Stimulated activated CD4-positive, alpha-beta T cell treated with anti-CD3 and anti-CD28 coated beads, Interleukin-1b, Interleukin-23, amount 100 ng/mL, for 24 hours (primary cell): ENCODE results near the gene PRR15L.
"Not testable (repeated sequence)": the region's sequence is repeated elsewhere in the genome, so short reads cannot be mapped to it uniquely, and the experiment has no call there.

Source experiments
- DNase-seq, 4 experiments: peaks; one replicate each; pipeline ENCODE4 v3.0.0-alpha.2; 2020; ENCODE audit warnings: low read depth in 4 of 4, low spot score in 1 of 4

The PRR15L gene

GRCh38 chr17:47989159-47989558 is 31.5 kb upstream of the PRR15L start:
- DNase-seq: no peak

GRCh38 chr17:47988445-47988844 is 30.8 kb upstream of the PRR15L start:
- DNase-seq: not testable (repeated sequence)

- DNase-seq: no peak
Measured at GRCh38 chr17:47987240-47987835, 29.7 kb upstream of the PRR15L start.

DNA sequence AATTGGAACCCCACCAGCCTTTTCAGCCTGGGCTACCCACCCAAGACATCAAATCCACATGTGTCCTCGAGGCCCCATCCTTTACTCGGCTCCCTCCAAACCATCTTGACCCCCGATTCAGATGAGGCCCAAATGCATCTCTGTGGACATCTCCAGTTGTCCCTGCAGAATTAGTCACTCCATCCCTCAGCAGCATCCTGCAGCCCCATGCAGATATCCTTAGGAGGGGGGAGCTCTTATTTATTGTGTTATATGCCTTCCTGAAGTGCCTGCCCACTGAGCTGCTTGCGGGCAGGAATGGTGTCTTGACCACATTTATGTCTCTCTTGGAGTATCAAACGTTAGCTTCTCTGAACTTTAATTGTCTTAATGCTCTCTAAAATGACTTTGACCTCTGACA is 28.8 kb upstream of the PRR15L start:
- DNase-seq: no peak

DNA sequence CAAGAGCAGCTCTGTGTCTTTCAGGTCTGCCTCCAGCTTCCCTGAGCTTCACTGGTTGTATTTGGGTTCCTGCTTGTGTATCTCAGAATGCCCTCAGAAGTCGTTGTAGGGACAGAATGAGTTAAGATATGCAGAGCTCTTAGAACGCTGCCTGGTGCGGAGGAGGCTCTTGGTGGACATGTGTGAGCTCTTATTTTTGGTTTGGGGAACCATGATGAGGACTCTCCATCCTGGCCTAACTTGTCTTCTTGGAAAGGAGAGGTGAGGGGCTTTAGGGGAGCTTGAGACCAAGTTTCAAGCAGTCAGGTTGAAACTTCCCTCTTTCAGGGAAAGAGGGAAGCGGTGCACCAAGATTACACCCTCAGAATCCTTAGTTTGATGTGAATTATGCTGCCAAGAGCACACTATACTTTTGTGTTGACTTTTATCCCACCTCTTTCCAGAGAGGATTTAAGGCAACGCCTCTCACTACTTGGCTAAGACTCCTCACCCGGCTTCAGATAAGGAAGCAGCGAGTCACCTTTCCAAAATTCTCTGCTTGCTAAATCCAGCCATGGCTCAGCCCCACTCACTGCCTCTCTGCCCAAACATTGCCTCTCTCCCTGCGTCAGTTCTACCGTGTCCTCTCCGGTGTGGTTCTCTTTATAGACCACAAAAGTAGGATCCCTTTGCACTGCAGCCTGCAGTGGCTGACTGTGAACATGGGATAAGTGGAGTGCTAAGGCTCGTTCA is 26.0 kb upstream of the PRR15L start:
- DNase-seq: no peak

DNA sequence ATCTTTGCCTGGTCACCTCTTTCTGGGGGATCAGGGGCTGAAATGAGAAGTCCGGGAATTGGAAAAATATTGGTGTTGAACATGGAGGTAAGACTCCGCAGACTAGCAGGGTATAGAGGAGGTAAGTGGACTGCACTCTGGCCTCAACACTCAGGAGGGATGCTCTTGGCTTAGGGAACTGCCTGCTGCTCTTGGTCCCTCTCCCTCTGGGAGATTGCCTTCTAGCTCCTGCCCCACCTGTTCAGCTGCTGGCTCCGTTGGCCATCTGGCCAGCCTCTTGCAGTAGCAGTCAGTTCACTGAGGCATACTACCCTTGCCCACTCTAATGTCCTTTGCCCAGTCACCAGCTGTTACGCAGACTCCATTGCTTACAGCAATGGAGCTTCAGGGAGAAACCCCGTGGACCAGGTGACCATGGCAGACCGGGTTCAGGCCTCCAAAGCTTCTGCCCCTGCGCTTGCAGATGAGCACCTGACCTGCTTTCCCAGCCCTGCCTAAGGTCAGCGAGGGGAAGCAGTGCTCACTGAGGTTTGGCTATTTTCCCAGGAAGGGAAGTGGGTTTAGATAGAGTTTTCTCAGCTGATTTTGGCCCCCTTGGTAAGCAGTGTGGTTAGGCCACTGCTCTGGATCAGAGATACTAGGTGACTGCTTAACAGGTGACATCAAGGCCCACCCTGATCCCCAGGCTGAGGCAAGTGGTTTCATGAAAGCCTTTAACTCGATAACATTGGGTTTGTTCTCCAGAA is 25.1 kb upstream of the PRR15L start:
- no peak for DNase-seq

DNA sequence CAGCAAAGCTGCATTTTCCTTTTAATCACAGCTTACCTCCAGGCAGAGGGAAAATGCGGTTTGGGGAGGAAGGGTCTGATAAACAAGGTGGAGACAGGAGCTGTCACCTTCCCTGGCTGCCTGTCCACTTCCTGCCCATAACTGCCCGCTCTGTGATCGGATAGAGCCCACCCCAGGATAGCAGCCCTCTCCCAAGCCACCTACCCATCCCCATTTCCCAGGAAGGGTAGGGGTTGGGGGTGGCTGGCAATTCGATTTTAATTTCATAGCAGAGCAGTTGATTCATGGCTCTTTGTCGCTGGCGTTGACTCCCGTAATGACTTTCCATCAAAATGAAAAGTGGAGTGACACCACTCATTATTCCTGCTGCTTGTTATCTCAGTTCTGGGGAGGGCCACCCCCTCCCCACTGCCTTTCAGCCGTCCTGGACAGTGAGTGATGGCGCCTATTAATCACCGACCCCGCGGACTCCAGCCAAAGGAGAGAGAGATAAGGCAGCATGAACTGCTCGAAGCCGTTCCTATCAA is 24.5 kb upstream of the PRR15L start:
- no peak for DNase-seq

GRCh38 chr17:47981462-47981861 is 23.8 kb upstream of the PRR15L start:
- DNase-seq: no peak

- no peak for DNase-seq
Measured at GRCh38 chr17:47980541-47980940, 22.9 kb upstream of the PRR15L start.

DNA sequence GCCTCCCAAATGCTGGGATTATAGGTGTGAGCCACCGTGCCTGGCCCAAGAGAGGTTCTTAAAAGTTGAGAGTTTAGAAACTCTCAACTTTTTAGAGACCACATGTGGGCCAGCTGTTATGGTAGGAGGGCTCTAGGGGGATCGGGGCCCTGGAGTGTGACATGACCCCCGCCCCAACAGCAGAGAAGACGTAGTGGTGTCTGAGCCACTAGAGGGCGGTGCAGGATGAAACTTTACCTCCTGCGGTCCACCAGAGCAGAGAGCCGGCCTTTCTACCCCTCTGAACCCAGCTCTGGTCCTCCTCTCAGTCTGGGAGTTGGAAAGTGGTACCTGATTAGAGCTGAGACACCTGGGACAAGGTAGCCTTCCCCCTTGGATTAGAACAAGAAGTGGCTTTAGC is 20.6 kb upstream of the PRR15L start:
- DNase-seq: peak in 3 of 4 experiments; percentile 14 to 23 (median 16)

GRCh38 chr17:47975823-47976205 is 18.1 kb upstream of the PRR15L start:
- no peak for DNase-seq

DNA sequence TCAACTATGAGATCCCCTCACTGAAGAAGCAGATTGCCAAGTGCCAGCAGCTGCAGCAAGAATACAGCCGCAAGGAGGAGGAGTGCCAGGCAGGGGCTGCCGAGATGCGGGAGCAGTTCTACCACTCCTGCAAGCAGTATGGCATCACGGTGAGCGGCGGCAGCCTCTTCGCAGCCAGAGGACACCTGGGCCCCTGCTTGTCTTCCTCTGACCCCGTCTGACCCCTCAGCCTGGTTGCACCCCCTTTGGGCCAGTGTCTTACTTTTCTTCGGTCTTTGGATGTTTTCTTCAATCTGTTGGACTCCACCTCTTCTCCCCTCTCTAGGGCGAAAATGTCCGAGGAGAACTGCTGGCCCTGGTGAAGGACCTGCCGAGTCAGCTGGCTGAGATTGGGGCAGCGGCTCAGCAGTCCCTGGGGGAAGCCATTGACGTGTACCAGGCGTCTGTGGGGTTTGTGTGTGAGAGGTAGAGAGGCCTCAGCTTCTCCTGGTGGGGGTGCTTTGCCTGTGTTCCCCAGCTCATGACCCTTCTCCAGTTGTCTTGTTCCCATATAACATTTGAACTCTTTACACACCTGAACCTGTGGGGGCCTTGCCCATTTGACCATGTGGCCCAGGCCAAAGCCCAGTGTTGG is 17.6 kb upstream of the PRR15L start:
- DNase-seq: no peak

GRCh38 chr17:47973541-47973940 is 15.9 kb upstream of the PRR15L start:
- DNase-seq: no peak

DNA sequence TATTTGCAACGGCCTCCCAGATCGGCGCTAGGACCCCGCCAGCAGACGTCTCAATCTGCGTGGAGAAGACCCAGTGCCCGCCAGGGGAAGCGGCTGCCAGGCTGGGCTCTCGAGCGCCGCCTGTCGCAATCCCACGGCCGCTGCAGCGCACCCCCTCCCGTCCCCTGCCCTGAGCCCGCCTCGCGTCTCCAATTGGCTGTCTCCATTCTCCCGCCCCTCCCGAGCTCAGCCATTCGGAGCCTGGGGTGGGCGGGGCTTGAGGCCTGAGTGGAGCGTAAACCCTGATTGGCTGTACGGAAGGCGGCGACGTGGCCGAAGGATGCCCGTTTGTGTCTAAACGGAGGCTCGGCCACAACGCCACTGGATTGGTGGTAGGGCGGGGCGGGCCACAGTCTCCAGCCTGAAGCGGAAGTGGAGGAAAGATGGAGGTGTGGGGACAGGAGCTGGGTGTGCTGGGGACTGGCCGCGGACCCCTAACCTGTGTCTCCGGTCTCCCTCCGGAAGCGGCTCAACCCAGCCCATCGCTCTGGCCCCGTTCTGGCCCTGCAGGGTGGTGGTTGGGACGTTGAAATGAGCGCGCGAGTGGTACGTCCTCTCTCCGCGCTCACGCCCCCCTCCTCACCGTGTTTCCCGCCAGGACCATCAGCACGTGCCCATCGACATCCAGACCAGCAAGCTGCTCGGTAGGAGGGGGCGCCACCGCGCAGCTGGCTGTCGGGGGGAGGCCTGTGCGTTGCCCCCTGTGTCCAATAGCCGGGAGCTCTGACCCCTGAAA is 13.2 kb upstream of the PRR15L start, which contains the start of gene CDK5RAP3:
CDK5RAP3 (plus strand) TSS at position 389 of the 775 bp plus-strand sequence; CDS start at position 423, 34 bp downstream.
- DNase-seq: peak; percentile 96 to 100 (median 98)

DNA sequence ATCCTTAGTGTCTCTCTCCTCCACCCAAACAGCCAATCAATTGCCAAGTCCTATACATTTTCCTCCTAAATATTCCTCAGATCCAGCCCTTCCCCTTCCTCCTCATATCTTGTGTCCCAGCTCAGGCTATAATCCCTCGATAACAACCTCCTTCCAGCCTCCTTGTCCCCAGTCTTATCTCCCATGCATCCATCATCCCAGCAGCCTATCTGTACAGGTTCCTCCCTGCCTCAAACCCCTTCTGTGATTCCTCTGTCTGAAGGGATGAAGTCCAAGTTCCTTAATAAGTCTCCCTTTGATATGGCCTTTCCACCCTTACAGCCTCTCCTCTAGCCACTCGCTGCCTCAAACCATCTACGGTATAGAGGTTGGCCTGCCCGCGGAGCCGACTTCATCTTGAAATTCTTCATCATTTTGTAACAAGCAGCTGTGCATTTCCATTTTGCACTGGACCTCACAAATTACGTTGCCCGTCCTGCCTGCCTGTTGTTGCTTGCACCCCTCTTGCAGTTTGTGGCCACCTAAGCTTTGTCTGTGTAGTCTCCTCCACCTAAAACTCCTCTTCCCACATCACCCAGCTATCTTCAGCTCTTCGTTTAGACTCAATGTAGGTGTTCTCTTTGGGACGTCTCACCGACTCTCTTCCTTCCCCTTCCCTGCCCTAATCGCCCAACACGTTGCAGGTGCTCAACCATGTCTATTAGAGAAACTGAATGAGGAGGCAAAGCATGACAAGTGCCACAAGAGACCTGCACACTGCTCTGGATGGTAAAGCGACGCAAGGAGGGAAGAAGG is 12.4 kb upstream of the PRR15L start:
- DNase-seq: no peak

- no peak for DNase-seq
Measured at GRCh38 chr17:47968836-47969235, 11.2 kb upstream of the PRR15L start.

DNA sequence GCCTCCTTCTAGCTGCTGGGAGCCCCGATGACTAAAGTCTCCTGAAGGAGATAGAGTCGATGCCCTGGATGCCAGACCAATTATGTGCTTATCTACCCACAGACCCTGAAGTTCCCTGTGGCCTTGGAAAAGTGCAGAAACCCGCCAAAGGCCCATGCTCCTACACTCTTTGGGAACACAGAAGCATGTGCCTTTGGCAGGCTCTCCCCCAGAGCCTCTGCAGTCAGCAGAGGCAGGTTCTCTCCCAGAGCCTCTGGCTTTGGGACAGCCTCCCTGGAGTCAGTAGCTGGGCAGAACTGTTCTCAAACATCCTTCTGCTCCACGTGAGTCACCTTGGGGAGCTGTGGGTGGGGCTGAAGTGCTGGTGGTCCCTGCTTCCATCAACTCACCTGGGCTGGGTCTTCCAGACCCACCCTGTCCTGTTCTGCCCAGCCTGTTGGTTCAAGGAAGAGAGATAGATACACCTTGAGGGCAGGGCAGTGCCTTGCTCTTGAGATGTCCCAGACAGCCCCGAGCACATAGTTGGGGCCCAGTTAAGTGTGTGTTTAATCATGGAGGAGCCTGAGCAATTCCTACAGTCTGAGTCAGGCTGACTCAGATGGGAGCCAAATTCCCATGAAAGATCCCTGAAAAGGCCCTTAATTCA is 10.0 kb upstream of the PRR15L start:
- no peak for DNase-seq

DNA sequence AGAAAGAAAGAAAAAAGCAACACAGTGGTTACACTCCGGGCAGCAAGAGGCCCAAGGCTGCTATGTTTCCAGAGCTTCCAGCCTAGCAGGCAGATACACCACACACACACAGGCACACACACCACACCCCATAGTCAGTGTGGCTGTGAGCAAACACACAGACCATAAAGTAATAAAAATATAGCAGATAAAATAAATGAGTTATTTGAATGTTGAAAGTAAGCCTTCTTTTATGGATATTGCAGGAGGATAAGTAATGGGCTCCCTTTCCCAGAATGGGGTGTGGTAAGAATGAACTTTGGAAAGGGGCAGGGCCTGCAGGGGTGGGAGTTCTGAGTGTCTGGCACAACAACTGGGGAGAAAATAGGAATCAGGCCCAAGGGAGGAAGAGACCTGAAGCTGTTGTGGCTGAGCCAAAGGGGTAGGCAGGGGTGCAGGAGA is 8.4 kb upstream of the PRR15L start:
- DNase-seq: no peak

GRCh38 chr17:47964856-47965255 is 7.2 kb upstream of the PRR15L start:
- no peak for DNase-seq
